ENCODE results near the gene TAF1C.

The TAF1C gene

DNA sequence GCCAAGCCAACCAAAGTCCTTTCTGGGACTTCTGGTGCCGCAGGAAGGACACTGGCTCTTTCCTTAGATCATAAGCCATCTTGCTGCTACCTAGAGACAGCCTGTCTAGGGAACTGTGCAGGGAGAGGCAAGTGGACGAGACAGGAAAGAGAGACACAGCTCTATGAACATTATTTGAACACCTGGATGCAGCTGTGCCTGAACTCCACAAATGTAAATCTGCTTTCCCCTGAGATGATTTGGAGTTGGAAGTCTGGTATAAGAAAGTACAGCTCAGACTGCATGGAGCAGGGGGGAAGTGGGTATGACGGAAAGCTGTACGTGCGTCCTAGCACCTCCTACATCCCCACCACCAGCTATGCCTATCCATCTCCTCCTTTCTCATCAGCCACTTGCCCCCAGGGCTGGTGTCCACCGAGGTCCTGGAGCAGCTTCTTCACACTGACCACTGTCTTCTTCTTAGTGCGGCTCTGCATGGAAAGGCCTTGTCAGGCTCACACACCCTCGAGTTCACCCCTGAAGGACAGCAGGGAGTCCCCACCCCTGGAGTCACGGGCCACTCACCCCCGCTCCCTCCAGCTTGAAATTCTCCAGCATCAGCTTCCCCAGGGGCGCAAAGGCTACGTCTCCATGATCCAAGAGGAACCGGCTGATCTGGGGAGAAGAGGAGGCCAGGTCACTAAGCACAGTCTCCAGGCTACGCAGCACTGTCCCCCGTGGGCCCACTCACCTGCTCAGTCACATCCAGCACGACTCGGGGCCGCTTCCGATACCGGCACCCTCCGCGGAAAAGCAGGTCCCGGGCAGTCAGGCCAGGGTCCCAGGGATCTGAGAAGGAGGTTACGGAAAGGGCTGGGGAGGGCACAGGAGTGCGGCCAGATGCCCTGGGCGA is 3.9 kb downstream of the TAF1C start:
- no peak for DNase-seq

DNA sequence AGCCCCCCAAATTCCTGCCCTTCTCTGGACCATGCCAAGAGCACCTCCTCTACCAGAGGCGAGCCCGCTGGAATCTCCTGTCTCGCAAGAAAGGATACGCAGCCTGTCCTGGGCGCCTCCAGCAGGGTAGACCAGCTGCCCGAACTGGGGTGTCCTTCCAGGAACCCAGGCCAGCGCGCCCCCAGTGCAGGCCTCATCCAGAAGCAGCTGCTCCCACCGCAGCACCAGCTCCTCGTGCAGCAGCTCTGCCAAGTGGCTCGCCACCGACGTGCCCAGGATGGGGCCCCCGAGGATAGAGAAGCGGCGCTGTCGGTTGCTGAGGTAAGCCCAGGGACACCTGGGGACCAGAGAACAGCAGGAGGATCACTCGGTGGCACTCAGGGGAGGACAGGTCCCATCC is 4.8 kb downstream of the TAF1C start:
- no peak for DNase-seq

DNA sequence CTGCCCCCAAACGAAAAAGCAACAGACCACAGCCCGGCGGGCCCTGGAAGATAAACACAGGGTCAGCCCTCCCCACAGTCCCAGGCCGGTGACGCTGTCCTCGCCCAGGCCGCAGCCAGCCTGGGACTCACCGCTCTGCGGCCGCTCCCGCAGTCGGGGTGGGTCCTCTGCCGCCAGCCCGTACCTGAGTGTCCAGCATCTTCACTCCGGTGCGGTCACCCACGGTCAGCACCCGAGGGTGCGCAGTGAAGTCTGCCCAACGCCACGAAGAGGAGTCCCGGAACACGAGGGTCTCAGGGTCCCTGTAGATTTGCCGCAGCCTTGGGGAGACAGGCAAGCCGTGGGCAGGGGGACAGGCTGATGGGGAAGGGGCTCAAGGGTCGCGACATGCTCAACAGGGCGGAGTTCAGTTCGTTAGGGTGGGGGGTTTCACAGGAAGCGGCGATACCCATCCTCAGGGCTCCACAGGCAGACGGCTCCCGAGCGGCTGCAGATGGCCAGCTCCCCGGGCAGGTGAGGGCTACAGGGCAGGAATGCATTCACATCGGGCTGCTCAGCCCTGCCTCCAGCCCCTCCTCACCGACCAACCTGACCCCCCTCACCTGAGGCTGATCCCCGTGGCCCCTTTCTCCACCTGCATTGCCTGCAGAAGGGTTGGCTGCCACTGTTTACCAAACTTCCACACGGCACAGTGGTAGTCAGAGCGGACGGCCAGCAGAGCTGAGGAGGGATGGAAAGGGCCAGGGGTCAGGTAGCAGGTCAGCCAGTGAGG is 5.5 kb downstream of the TAF1C start:
- DNase-seq, result no peak

DNA sequence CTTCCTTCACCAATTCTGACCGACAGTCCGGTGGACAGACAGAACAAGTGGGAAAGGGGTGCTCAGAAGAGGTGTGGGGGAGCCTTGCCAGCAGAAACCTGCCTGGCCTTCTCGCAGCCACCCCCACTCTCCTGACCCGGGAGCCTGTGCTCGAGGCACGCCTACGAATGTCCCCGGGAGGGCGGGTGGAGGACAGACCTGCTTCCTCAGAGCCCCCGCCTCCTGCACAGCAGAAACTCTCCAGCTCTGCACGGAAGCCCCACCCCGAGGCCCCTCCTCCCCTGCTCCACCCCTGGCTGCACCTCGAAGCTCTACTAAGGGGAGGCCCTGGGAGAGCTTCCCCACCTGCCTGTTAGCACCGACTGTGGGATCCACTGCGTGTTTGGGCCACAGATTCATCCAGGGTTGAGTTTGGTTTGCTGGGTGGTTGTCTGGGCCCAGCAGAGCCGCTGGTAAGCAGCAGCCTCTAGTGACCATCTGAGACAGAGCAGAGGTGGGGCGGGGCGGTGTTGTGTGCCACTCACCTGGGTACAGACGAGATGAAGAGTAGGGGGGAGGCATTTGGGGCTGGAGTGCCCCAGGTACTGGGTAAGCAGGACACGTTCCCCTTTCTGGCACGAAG is 6.2 kb downstream of the TAF1C start:
- no peak for DNase-seq

DNA sequence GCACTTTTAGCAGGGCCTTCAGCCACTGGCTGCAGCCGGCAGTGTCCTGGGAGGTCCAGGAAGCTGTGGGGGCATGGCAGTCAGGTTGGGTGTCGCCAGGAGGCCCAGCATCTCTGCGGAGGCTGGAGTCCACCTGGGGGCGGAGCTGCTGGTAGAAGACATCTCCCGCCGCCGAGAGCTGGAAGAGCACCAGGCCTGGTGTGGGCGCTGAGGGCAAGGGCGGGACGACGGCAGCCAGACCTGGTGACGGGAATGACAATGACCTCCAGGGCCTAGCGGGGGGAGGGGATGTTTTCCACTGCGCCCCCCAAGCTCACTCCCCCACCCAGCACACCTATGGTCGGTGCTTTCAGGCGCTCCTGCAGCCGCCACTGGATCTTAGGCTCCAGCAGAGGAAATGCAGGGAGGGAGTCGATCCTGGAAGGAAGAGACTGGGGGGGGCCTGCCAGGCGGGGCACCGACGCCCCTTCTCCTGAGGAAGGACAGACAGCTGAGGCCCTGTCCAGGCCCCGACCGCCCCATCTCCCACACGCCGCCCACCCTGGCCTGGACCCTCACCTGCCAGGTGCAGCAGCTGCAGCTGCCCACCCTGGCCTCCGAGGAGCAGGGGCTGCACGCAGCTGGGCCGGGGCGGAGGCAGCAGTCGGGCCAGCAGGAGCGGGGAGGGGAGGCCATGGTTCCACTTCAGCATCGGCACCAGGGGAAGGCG is 7.1 kb downstream of the TAF1C start:
- DNase-seq, result no peak

DNA sequence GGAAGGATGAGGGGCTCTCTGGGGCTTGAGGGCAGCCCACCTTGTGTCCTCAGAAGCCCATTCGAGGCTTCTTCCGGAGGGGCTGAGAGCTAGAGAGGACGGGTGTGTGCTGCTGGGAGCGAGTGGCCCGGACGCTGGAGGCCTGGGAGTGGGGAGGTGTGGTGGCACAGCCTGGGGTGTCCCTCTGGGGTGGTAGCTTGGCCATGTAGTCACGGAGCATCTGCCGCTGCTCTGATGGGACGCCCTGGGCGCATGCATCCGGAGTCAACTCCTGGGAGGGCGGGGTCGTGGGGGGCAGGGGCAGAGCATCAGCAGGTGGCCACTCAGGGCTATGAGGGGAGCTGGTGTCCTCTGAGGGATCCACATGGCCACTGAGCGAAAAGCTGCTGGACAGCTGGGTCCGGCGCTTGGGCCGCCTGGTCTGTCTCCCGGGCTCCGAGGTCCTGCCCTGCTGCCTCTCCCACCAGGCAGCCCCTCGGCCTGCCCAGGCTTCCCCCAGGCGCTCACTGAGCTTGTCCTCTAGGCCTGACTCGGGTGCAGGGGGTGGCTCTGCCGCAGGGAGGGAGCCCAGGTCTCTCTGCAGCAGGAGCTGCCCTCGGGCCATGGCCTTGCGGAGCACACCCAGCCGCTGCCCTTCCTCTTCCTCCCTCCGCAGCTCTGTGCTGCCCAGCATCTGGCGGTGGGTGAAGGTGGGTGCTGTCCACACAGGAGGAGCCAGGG is 7.8 kb downstream of the TAF1C start:
- no peak for DNase-seq

DNA sequence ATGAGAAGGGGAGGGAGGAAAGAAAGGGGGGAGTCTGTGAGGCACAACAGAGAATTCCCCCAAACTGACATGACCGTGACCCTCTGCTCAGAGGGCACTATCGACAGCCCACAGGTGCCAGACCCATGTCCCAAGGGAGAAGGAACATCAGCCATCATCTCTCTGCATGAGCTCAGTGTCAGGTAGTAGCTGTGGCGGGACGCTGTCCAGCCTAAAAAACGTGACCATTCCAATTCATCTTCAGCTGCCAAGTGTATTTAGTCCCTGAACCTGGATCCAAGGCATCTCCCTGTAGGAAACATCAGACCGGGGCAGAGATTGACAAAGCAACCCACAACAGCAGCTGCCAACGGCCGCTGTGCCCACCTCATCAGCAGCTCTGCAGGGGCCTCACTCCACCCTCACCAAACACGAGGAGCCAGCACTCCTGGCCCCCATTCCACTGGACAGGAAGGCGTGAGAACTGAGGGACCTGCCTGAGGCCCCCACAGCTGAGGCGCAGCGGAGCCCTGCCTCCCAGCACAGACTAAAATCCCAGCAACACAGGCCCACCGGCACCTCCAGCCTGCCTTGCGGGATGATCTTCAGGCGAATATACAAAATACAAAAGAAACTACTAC is 8.6 kb downstream of the TAF1C start:
- no peak for DNase-seq

DNA sequence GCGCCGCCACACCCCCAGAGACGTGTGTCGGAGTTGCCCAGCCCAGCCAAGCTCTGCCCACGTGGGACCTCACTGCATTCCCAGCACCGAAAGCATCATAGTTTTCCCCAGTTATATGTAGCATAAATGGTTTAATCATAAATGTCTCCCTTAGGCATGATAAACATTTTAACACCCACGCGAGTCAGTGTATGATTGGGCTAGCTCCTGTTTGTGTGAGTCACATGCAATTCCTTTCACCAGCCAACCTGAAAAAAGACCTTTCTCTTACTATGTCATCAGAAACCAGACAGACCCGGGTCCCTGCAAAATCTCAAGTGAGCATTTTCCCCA is 9.2 kb downstream of the TAF1C start:
- DNase-seq, result no peak

DNA sequence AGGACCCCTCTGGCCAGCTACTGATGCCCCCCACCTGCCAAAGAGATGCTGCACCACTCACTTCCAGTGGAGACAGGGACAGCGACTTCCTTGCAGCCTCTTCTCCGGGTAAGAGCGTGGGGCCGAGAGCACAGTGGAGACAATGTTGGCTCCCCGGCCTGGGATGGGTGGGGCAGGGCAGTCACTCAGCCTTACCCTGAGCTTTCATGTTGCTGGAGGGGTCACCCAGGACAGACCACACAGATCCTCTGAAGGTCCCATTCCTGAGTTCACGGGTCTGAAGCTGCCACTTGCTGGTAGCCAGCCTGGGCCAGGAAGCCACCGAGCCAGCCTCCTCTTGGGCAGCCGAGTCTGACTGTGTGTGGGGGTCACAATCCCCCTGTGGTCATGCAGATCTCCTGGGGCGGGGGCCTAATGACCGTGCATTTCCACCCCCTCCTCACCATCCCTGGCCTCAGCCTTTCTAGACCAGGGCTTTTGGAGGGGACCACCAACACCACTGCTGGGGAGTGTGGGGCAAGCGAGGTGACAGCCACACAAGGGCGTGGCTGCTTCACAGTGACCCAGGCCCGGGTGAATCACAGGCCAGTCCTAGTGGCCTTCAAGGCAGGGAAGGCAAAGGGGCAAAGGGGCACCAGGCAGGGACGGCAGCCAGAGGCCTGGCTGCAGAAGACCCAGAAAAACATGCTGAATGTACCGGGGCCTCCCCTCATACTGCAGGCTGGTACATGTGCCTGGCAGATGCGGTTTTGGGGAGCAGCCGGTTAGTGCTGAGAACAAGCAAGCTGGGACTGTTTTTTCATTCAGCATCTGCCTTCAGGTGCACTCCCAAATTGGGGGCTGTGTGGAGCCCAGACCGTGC is 10.4 kb downstream of the TAF1C start:
- no peak for DNase-seq

DNA sequence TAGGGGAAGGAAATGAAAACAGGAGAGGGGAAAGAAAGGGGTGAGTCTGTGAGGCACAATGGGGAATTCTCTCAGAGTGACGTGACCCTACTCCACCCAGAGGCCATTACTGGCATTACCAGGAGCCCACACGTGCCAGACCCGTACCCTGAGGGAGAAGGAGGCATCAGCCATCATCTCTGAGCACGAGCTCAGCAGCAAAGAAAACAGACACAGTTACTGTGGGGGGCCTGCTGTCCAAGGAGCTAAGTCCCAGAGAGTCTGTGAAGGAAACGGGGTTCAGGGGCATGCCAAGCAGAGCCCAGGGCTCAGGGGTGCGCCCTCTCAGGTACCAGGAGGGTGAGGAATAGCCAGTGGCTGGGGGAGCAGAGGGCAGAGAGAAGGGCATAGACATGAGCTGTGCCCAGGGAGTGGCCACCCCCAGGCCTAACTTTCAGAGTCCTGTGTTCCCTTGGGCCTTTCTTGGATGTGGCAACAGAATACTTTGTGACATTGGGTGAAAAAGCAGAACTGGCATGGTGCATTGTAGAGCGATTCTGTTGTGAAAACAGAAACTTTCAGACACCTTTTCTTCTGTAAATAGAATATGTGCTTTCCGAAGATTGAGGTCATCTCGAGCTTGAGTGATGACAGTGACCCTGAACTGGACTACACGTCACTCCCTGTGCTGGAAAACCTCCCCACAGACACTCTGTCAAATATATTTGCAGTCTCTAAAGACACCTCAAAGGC is 11.3 kb downstream of the TAF1C start:
- peak; percentile 19 for DNase-seq

DNA sequence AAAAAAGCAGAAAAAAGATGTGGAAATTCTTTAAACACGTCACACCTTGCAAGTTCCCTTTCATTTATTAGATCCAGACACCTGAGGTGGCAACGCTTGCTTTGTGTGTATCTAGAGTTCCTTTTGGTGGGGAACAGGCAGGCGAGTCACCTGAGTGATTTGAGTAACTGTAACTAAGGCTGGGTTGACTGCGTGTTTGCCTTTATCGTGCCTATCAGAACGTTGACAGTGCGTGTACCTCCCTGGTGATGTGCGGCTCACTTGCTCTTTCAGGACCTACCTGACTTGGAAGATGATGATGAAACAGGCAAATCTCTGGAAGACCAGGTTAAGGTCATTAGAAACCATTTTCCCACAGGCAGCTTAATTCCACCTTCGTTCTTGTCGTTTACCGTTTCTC is 12.5 kb downstream of the TAF1C start:
- no peak for DNase-seq

DNA sequence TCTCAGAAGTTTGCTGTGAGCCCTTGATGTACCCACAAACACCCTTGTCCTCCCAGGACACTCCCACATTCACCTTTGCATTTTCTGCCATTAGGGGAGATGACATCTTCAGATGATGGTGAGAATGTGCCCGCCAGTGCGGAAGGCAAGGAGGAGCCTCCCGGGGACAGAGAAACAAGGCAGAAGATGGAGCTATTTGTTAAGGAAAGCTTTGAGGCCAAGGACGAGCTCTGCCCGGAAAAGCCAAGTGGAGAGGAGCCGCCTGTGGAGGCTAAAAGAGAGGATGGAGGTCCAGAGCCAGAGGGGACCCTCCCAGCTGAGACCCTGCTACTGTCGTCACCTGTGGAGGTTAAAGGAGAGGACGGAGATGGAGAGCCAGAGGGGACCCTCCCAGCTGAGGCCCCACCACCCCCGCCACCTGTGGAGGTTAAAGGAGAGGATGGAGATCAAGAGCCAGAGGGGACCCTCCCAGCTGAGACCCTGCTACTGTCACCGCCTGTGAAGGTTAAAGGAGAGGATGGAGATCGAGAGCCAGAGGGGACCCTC is 17.0 kb downstream of the TAF1C start:
- DNase-seq, result no peak

DNA sequence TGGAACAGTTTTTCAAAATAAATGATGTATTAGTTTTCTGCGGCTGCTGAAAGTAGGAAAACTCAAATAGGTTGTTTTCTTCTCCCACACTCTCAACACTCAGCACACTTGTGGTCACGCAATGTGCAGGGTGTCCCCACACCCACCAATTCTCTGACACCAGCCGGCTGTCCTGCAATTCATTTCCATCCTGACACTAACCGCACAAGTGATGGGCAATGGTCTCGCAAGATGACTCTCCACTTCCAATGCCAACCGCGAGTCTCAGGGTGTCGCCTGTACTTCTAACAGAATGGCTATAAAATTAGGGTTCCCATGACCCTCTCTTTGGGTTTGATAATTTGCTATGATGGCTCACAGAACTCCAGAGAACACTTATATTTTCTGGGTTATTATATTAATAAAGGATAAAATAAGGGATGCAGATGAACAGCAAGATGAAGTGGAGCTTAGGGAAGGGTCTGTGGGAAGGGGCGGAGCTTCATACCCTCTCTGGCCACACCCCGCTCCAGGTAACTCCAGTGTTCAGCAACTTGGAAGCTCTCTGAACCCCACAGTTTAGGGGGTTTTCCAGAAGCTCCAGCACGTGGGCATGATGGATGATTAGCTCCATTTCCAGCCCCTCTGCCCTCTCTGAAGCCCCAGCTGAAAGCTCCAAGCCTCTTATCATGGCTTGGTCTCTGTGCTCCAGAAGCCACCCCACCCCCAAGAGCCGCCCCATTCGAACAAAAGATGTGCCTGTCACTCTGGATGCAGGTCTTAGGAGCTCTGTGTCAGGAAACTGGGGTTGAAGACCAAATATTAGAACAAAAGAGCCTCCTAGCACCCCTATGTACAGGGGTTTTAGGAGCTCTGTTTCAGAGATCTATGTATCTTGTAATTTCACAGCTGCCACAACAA is 19.8 kb downstream of the TAF1C start:
- no peak for DNase-seq

DNA sequence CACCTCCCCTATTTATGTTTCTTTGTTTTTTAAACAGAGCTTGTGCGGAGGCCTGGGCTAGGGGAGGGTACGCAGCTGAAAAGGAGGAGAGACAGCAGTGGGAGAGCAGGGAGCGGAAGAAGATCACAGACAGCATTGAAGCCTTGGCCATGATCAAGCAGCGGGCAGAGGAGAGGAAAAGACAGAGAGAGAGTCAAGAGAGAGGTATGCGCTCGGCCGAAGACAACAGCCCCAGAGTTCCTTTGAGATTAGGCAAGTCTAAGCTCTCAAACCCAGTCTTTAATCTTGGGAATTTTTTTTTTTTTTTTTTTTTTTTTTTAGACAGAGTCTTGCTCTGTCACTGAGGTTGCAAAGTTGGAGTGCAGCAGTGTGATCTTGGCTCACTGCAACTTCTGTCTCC is 21.1 kb downstream of the TAF1C start:
- DNase-seq, result no peak

DNA sequence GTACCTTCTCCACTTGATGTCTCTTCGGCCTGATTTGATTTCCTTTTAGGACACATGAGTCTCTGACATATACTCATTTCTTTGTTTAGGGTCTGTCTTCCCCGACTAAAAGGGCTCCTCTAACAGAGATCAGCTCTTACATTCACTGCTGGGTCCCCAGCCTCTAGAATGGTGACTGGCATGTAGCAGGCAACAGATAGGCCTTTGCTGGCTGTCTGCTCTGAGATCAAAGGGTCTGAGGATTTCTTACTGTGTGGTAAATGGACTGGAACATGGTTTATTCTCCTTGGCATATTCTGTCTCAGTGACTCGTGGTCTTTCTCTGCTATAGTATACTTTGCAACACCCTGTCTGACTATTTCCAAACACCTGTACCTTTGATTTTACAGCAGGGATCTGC is 25.1 kb downstream of the TAF1C start:
- no peak for DNase-seq

DNA sequence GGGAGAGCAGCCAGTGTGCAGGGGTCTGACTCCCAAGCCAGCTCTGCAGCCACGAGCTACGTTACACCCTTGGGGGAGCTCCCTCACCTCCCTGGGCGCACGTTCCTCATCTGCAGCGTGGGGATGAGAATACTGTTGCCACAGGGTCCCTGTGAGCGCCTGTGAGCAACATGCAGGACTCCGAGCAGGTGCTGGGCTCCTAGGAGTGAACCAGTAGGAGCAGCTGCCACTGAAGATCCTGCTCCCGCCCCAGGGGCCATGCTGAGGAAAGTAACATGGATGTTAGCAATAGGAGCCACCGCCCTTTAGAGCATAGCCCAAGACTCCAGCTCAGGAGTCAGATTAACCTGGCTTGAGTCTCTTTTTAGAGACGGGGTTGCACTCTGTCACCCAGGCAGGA is 25.8 kb downstream of the TAF1C start:
- DNase-seq, result no peak

DNA sequence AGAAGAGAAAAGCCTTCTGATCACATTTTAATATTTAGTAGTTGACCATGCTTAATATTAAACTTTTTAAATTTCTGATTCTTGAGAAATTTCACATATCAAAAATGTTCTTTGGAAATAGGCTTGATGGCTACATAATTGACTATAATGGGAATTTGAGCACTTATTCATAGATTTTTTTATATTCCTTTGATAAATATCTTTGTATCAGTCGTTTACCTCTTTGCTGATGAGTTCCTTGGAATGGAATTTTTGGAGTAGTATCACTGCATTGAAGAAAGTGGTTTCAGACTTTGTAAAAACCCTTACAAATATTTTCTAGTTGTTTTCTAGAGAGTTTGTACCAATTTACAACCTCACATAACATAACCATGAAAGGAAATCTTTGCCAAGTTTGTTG is 27.1 kb downstream of the TAF1C start:
- no peak for DNase-seq

DNA sequence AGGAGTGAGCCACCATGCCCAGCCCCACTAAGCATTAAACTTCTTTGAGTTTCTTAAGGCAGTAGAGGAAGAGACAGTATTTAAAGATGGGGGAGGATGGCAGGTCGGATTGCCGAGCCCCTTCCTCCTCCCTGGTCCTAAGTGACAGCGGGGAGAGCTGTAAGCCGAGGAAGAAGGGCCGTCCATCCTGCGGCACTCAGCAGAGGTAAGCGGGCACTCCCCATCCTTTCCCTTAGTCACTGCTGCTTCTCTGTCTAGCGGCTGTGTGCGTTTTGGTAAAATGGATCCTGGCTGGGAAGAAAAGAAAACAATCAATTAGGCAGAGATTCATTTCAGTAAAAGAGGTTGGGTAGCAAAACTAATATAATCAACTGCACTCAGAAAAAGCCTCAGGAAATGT is 27.9 kb downstream of the TAF1C start:
- DNase-seq, result no peak

DNA sequence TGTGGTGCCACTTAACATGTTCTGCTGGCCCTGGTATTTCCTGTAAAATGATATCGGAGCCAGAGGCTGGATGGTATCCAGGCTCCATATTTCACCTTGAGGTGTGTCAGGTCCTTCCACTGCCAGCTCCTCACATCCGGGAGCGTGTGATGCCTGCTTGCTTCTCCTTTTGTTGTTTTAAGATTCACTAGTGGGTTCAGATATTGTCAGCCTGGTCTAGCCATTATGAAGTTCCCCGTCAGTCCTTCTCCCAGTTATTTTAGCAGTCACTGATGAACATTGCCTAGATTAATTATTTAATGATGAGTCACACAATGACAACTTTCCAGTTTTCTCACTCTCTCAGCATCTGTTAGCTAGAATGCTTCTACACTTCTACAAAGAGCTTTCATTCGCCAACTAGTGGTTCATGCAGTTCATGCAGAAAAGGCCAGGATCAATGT is 30.5 kb downstream of the TAF1C start:
- DNase-seq, result no peak
